Keratinocyte (primary cell): ENCODE measurements around the gene GATAD2B. TPM values are rescaled to one million over a fixed set of nuclear protein-coding genes. Genes with fewer than 3 reads are reported as not detected.

Experiments used
- DNase-seq: peaks from one replicate; pipeline ENCODE4 v3.0.0-alpha.2; 2011; ENCODE audit warnings: low read depth, missing footprints, low spot score
- FAIRE-seq: peaks from 2 replicates; lab custom pipeline; 2011; peaks lifted over from hg19 to GRCh38; lab: Jason Lieb, UNC
- H2AFZ ChIP-seq: 2 replicates; pipeline ENCODE4 v1.6.0; 2012; ENCODE audit warnings: low read length, control low read depth, inconsistent platforms; ENCODE audit not compliant: control insufficient read depth
- H3K27ac ChIP-seq: 2 replicates; pipeline ENCODE4 v1.5.1; 2011; ENCODE audit warnings: low read length; ENCODE audit not compliant: control insufficient read depth, insufficient read depth
- H3K27me3 ChIP-seq: 3 replicates; pipeline ENCODE4 v1.6.0; 2011; ENCODE audit warnings: low read length; ENCODE audit not compliant: control insufficient read depth, insufficient read depth; ENCODE audit errors: extremely low read depth
- H3K36me3 ChIP-seq, 2 experiments: 2 replicates in 1 of 2; 3 replicates in 1 of 2; pipeline ENCODE4 v1.5.1; 2011; ENCODE audit warnings: low read length in 2 of 2, mild to moderate bottlenecking in 1 of 2; ENCODE audit not compliant: control insufficient read depth in 2 of 2, insufficient read depth in 2 of 2; ENCODE audit errors: extremely low read depth in 1 of 2
- H3K4me1 ChIP-seq: 3 replicates; pipeline ENCODE4 v1.5.1; 2011; ENCODE audit warnings: low read length; ENCODE audit not compliant: control insufficient read depth, insufficient read depth; ENCODE audit errors: extremely low read depth
- H3K4me2 ChIP-seq: 3 replicates; pipeline ENCODE4 v1.6.0; 2011; ENCODE audit warnings: low read depth, low read length; ENCODE audit not compliant: control insufficient read depth, insufficient read depth; ENCODE audit errors: extremely low read depth
- H3K4me3 ChIP-seq, 3 experiments: fragments of 200-600 bp in 1 of 3; sonication (generic) in 1 of 3; 2 replicates in 2 of 3; 3 replicates in 1 of 3; pipeline ENCODE4 v1.5.1; 2011 to 2016; ENCODE audit warnings: low read length in 3 of 3, mild to moderate bottlenecking in 3 of 3, control low read depth in 2 of 3, inconsistent platforms in 1 of 3, low read depth in 1 of 3, mixed read lengths in 1 of 3, mixed run types in 1 of 3, moderate library complexity in 1 of 3; ENCODE audit not compliant: control insufficient read depth in 2 of 3, insufficient read depth in 2 of 3; ENCODE audit errors: extremely low read depth in 1 of 3
- H3K79me2 ChIP-seq: 2 replicates; pipeline ENCODE4 v1.6.0; 2012; ENCODE audit warnings: low read length; ENCODE audit not compliant: control insufficient read depth, insufficient read depth
- H3K9ac ChIP-seq: 3 replicates; pipeline ENCODE4 v1.6.0; 2011; ENCODE audit warnings: low read length; ENCODE audit not compliant: control insufficient read depth, insufficient read depth; ENCODE audit errors: extremely low read depth
- H3K9me1 ChIP-seq: 3 replicates; pipeline ENCODE4 v1.6.0; 2011; ENCODE audit warnings: low read length; ENCODE audit not compliant: control insufficient read depth, insufficient read depth; ENCODE audit errors: extremely low read depth
- H3K9me3 ChIP-seq: 2 replicates; pipeline ENCODE4 v1.5.1; 2012; ENCODE audit warnings: low read depth, low read length; ENCODE audit not compliant: control insufficient read depth
- H4K20me1 ChIP-seq: 3 replicates; pipeline ENCODE4 v1.6.0; 2011; ENCODE audit warnings: low read length; ENCODE audit not compliant: control insufficient read depth, insufficient read depth; ENCODE audit errors: extremely low read depth
- EZH2 ChIP-seq: IDR thresholded peaks from one replicate; pipeline ENCODE4 v1.6.1; 2012; ENCODE audit warnings: inconsistent platforms, mild to moderate bottlenecking, low read length, moderate library complexity
- dilution Hi-C: fragments of 300-500 bp; cut with MboI; formaldehyde crosslinking; loops from one replicate; pipeline ENCODE4 v1.7.0; 2020; ENCODE audit warnings: low sequenced_read_pairs; ENCODE audit not compliant: extremely low pct_ligation_motif_present
- polyA plus RNA-seq, 5 experiments: library from polyadenylated mRNA; depleted of rRNA in 3 of 5; stranded (reverse) in 3 of 5; stranded (forward) in 1 of 5; unstranded in 1 of 5; fragments of >200 nt; gene quantifications; 1 replicate in 1 of 5; 2 replicates in 3 of 5; 3 replicates in 1 of 5; pipeline versions ENCODE4 v1.2.1 to v1.2.3, GENCODE V29; 2011 to 2012; ENCODE audit warnings: missing spikeins in 2 of 5, low read depth in 1 of 5, low replicate concordance in 1 of 5
- TF ChIP-seq, protein P1 (sequence below), 3 experiments: IDR thresholded peaks in 1 of 3; conservative IDR thresholded peaks in 1 of 3; optimal IDR thresholded peaks in 1 of 3; 2 replicates in 2 of 3; 3 replicates in 1 of 3; pipeline versions ENCODE3 to v1.5.1; 2011; ENCODE audit warnings: low read length in 3 of 3, mild to moderate bottlenecking in 3 of 3, moderate library complexity in 2 of 3, control low read depth in 1 of 3, inconsistent platforms in 1 of 3; ENCODE audit not compliant: insufficient read depth in 2 of 3; ENCODE audit errors: extremely low read depth in 1 of 3

GATAD2B gene
- polyA plus RNA-seq, 1 donor (not counting 4 experiments of a cell fraction or from before 2014, with no cell fraction given): 6.1 TPM

DNA sequence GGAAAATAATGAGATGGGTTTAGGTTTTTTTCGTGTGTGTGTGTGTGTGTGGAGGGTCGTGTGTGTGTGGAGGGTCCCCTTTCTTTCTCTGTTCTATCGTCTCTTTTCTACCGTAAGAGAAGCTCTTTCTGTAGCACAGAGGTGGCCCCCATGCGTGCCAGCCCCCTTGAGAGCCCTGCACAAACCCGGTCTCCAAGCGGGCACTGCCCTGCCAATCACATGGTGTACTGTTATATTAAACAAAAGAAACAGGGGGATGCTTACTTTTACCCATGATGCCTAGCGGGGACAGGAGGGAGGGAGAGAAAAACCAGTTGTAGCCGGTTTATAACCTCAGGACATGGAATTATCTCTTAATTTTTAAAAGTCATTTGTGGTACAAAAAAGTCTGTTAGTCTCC lies 41.0 kb downstream of the GATAD2B start:
- Histone ChIP-seq H3K9ac (no peak overlapping the region), H3K9me1 (no peaks in the 10 kb centered on the region), H2AFZ (no peak overlapping the region), H3K4me3 (no peak overlapping the region), H3K36me3 (no peaks in the 10 kb centered on the region), H3K79me2 (peaks cover 78% of the 10 kb centered on the region), H3K27me3 (no peaks in the 10 kb centered on the region), H3K4me2 (no peak overlapping the region), H4K20me1 (peaks cover 11% of the 10 kb centered on the region), H3K4me1 (peaks cover 16% of the 10 kb centered on the region), H3K27ac (no peak overlapping the region), H3K9me3 (no peaks in the 10 kb centered on the region)
- DNase-seq (no peak), FAIRE-seq (no peak)
- TF ChIP-seq, protein P1, sequence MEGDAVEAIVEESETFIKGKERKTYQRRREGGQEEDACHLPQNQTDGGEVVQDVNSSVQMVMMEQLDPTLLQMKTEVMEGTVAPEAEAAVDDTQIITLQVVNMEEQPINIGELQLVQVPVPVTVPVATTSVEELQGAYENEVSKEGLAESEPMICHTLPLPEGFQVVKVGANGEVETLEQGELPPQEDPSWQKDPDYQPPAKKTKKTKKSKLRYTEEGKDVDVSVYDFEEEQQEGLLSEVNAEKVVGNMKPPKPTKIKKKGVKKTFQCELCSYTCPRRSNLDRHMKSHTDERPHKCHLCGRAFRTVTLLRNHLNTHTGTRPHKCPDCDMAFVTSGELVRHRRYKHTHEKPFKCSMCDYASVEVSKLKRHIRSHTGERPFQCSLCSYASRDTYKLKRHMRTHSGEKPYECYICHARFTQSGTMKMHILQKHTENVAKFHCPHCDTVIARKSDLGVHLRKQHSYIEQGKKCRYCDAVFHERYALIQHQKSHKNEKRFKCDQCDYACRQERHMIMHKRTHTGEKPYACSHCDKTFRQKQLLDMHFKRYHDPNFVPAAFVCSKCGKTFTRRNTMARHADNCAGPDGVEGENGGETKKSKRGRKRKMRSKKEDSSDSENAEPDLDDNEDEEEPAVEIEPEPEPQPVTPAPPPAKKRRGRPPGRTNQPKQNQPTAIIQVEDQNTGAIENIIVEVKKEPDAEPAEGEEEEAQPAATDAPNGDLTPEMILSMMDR (optimal IDR thresholded peaks at IDR 0.05 in 1 of 3, IDR thresholded peaks at IDR 0.05 in 1 of 3, conservative IDR thresholded peaks at IDR 0.05 in 1 of 3; ENCODE audit: extremely low read depth in 1 of 3, insufficient read depth in 2 of 3, low read length in 3 of 3): no peak
- no peak for TF ChIP-seq EZH2
- dilution Hi-C loops: no loop called here

DNA sequence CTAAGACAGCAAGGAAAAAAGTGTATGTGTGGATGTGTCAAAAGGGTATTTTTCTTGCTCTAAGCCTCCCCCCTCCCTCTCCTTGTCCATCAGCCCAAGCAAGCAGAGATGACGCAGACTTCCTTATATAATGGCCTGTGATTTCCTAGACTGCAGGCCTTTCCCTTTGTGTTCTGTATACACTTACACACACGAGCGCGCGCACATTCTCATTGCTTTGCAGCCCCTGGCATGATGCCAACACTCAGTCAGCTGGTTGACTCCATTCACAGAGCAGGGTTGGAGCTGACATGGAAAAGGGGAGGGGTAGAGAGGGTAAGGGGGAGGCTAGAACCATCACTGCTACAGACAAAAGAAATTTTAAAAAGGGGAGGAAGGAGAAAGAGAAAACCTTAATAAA lies 41.8 kb downstream of the GATAD2B start:
- peaks cover 76% of the 10 kb centered on the region for H3K79me2 ChIP-seq
- peaks cover 11% of the 10 kb centered on the region for H4K20me1 ChIP-seq
- H3K36me3 ChIP-seq: no peaks in the 10 kb centered on the region
- no peak overlapping the region for H2AFZ ChIP-seq
- dilution Hi-C loops: no loop called here
- TF ChIP-seq EZH2: no peak
- TF ChIP-seq, protein P1 (optimal IDR thresholded peaks at IDR 0.05 in 1 of 3, IDR thresholded peaks at IDR 0.05 in 1 of 3, conservative IDR thresholded peaks at IDR 0.05 in 1 of 3; ENCODE audit: extremely low read depth in 1 of 3, insufficient read depth in 2 of 3, low read length in 3 of 3): no peak
- H3K4me3 ChIP-seq: no peak overlapping the region
- FAIRE-seq (no peak), DNase-seq (peak; percentile 15)
- peak overlapping the region; percentile 2 for H3K27ac ChIP-seq
- no peak overlapping the region for H3K9ac ChIP-seq
- no peaks in the 10 kb centered on the region for H3K27me3 ChIP-seq
- peak overlapping the region; percentile 31 for H3K4me2 ChIP-seq
- H3K9me3 ChIP-seq: no peaks in the 10 kb centered on the region
- H3K4me1 ChIP-seq: peaks cover 16% of the 10 kb centered on the region
- H3K9me1 ChIP-seq: no peaks in the 10 kb centered on the region
